CD14-positive monocyte (primary cell): Measurements from ENCODE around the gene NUDT1. TPM values are rescaled to one million over a fixed set of nuclear protein-coding genes. Genes with fewer than 3 reads are reported as not detected.

ENCODE experiments used
- DNase-seq, 3 donors: peaks; one replicate each; pipeline ENCODE4 v3.0.0-alpha.2; 2011 to 2022
- H2AFZ ChIP-seq: 2 replicates; pipeline ENCODE4 v1.6.0; 2012; ENCODE audit warnings: mild to moderate bottlenecking, low read depth, low read length, inconsistent platforms; ENCODE audit not compliant: insufficient read depth, poor library complexity, severe bottlenecking
- H3K27ac ChIP-seq, 2 donors: 1 replicate in 1 of 2; 2 replicates in 1 of 2; pipeline ENCODE4 v1.5.1; 2012 to 2013; ENCODE audit warnings: low read length in 2 of 2, control low read depth in 1 of 2, inconsistent platforms in 1 of 2, low read depth in 1 of 2, mild to moderate bottlenecking in 1 of 2
- H3K27me3 ChIP-seq, 2 donors: one replicate each; pipeline versions ENCODE4 v1.6.0 to v1.6.1; 2011 to 2013; ENCODE audit warnings: low read length in 2 of 2; ENCODE audit not compliant: control insufficient read depth in 2 of 2, insufficient read depth in 2 of 2
- H3K36me3 ChIP-seq, 2 donors: replicated peaks in 1 of 2; 1 replicate in 1 of 2; 2 replicates in 1 of 2; pipeline versions ENCODE4 v1.5.1 to v1.6.1; 2012 to 2013; ENCODE audit warnings: low read length in 2 of 2, control low read depth in 1 of 2, inconsistent platforms in 1 of 2, mild to moderate bottlenecking in 1 of 2; ENCODE audit not compliant: insufficient read depth in 2 of 2, control insufficient read depth in 1 of 2
- H3K4me1 ChIP-seq, 2 donors: 1 replicate in 1 of 2; 2 replicates in 1 of 2; pipeline versions ENCODE4 v1.5.1 to v1.6.1; 2012 to 2013; ENCODE audit warnings: low read length in 2 of 2, control low read depth in 1 of 2, inconsistent platforms in 1 of 2, mild to moderate bottlenecking in 1 of 2, moderate library complexity in 1 of 2; ENCODE audit not compliant: insufficient read depth in 2 of 2, control insufficient read depth in 1 of 2
- H3K4me2 ChIP-seq: replicated peaks from 2 replicates; pipeline ENCODE3; 2012; ENCODE audit warnings: low read length, moderate library complexity, mild to moderate bottlenecking; ENCODE audit not compliant: poor library complexity, severe bottlenecking; ENCODE audit errors: extremely low read depth
- H3K4me3 ChIP-seq, 3 experiments: fragments of 200-600 bp in 1 of 3; sonication (generic) in 1 of 3; replicated peaks in 1 of 3; 1 replicate in 2 of 3; 2 replicates in 1 of 3; pipeline ENCODE4 v1.5.1; 2011 to 2013; ENCODE audit warnings: low read length in 3 of 3, mild to moderate bottlenecking in 3 of 3, control low read depth in 2 of 3, low read depth in 2 of 3, inconsistent platforms in 1 of 3, moderate library complexity in 1 of 3
- H3K79me2 ChIP-seq: 2 replicates; pipeline ENCODE4 v1.6.0; 2012; ENCODE audit warnings: mild to moderate bottlenecking, control low read depth, inconsistent platforms, low read length, moderate library complexity; ENCODE audit not compliant: insufficient read depth
- H3K9ac ChIP-seq: 2 replicates; pipeline ENCODE4 v1.6.0; 2017; ENCODE audit warnings: low read length, mild to moderate bottlenecking; ENCODE audit not compliant: insufficient read depth, poor library complexity, severe bottlenecking
- H3K9me3 ChIP-seq, 2 donors: replicated peaks in 1 of 2; 1 replicate in 1 of 2; 2 replicates in 1 of 2; pipeline versions ENCODE4 v1.5.1 to v1.6.1; 2012 to 2013; ENCODE audit warnings: low read length in 2 of 2, control low read depth in 1 of 2; ENCODE audit not compliant: control insufficient read depth in 1 of 2, insufficient read depth in 1 of 2
- H4K20me1 ChIP-seq: 2 replicates; pipeline ENCODE4 v1.6.0; 2012; ENCODE audit warnings: mild to moderate bottlenecking, low read length, control low read depth, moderate library complexity; ENCODE audit not compliant: insufficient read depth
- H3K27ac Mint-ChIP-seq, 7 donors: one replicate each; pipeline ENCODE4 v1.8.0; 2020; ENCODE audit warnings: mild to moderate bottlenecking in 7 of 7, mixed read lengths in 7 of 7, moderate library complexity in 6 of 7, inconsistent platforms in 2 of 7
- H3K27me3 Mint-ChIP-seq, 3 donors: one replicate each; pipeline ENCODE4 v1.8.0; 2021 to 2022; ENCODE audit warnings: low read depth in 3 of 3, mild to moderate bottlenecking in 3 of 3, mixed read lengths in 3 of 3, moderate library complexity in 3 of 3, inconsistent platforms in 1 of 3
- H3K36me3 Mint-ChIP-seq, 2 donors: one replicate each; pipeline ENCODE4 v1.8.0; 2020; ENCODE audit warnings: mixed read lengths in 2 of 2, inconsistent platforms in 1 of 2, mild to moderate bottlenecking in 1 of 2
- H3K4me1 Mint-ChIP-seq: one replicate; pipeline ENCODE4 v1.8.0; 2020; ENCODE audit warnings: mild to moderate bottlenecking, mixed read lengths
- H3K4me3 Mint-ChIP-seq, 2 donors: one replicate each; pipeline ENCODE4 v1.8.0; 2020; ENCODE audit warnings: mild to moderate bottlenecking in 2 of 2, mixed read lengths in 2 of 2, moderate library complexity in 1 of 2
- H3K9me3 Mint-ChIP-seq, 7 donors: one replicate each; pipeline ENCODE4 v1.8.0; 2020 to 2022; ENCODE audit warnings: mixed read lengths in 7 of 7, mild to moderate bottlenecking in 6 of 7, moderate library complexity in 6 of 7, inconsistent platforms in 2 of 7
- CTCF ChIP-seq: fragments of 200-600 bp; IDR thresholded peaks from one replicate; pipeline ENCODE4 v1.8.0; 2022; ENCODE audit warnings: antibody characterized with exemption, mild to moderate bottlenecking
- whole genome bisulfite sequencing: methylation state at CpG from one replicate; pipeline ENCODE4 v1.1.5; 2013; ENCODE audit warnings: missing lambda C conversion rate; ENCODE audit not compliant: insufficient coverage; 5-methylcytosine and 5-hydroxymethylcytosine counted together
- intact Hi-C, 2 donors: fragments of 100-400 bp; cut with micrococcal nuclease; formaldehyde crosslinking; loops; one replicate each; pipeline versions ENCODE4 v1.15.0 to v1.15.1; 2023
- polyA plus RNA-seq, 3 donors: library from polyadenylated mRNA; depleted of rRNA in 1 of 3; unstranded in 2 of 3; stranded (reverse) in 1 of 3; fragments of 300-500 nt in 2 of 3; fragments of >200 nt in 1 of 3; fragmentation: Illumina TruSeq in 2 of 3; gene quantifications; 1 replicate in 2 of 3; 2 replicates in 1 of 3; pipeline ENCODE4 v1.2.3, GENCODE V29; 2012 to 2021

NUDT1 gene
- polyA plus RNA-seq, 3 donors = 19.6 to 42.6 (median 40.8) TPM

- no peak for DNase-seq
- WGBS = 98% methylated on average over 12 of the region's 13 CpGs
- Histone ChIP-seq H3K79me2 (peaks cover 26% of the 10 kb centered on the region), H3K4me3 (no peak overlapping the region), H3K27me3 (no peaks in the 10 kb centered on the region), H2AFZ (no peak overlapping the region), H3K9me3 (no peaks in the 10 kb centered on the region), H3K27ac (no peak overlapping the region), H3K36me3 (peaks cover 79 to 94% of the 10 kb centered on the region in 2 donors), H3K9ac (no peak overlapping the region), H3K4me1 (peaks cover 0 to 2% of the 10 kb centered on the region in 2 donors), H4K20me1 (peaks cover 16% of the 10 kb centered on the region), H3K4me2 (no peak overlapping the region)
- Mint-ChIP-seq H3K4me1 (peaks cover 13% of the 10 kb centered on the region), H3K27me3 (peaks cover 0 to 2% (median 0%) of the 10 kb centered on the region in 3 donors), H3K27ac (no peak overlapping the region), H3K36me3 (peaks cover 80 to 94% of the 10 kb centered on the region in 2 donors), H3K9me3 (peaks cover 0 to 2% (median 0%) of the 10 kb centered on the region in 7 donors), H3K4me3 (no peak overlapping the region)
- intact Hi-C loops = no loop called here
- no peak for TF ChIP-seq CTCF
These were observed 16.2 kb upstream of the NUDT1 start for GRCh38 chr7:2225830-2226229.

GRCh38 chr7:2227699-2228098 lies 14.3 kb upstream of the NUDT1 start:
- Mint-ChIP-seq H3K4me1 (peaks cover 24% of the 10 kb centered on the region), H3K27ac (no peak overlapping the region), H3K36me3 (peaks cover 65 to 75% of the 10 kb centered on the region in 2 donors), H3K9me3 (peaks cover 0 to 2% (median 0%) of the 10 kb centered on the region in 7 donors), H3K27me3 (no peaks in the 10 kb centered on the region), H3K4me3 (no peak overlapping the region)
- DNase-seq = no peak
- intact Hi-C loops = no loop called here
- Histone ChIP-seq H3K79me2 (peaks cover 45% of the 10 kb centered on the region), H3K36me3 (peaks cover 62 to 75% of the 10 kb centered on the region in 2 donors), H4K20me1 (peaks cover 23% of the 10 kb centered on the region), H3K27ac (peak overlapping the region in 1 of 2 donors; percentile 20), H3K4me3 (no peak overlapping the region), H3K9ac (no peak overlapping the region), H3K4me2 (no peak overlapping the region), H3K27me3 (no peaks in the 10 kb centered on the region), H3K4me1 (peaks cover 7 to 15% of the 10 kb centered on the region in 2 donors), H2AFZ (no peak overlapping the region), H3K9me3 (no peaks in the 10 kb centered on the region)
- TF ChIP-seq CTCF = no peak
- WGBS = 95% methylated on average over 15 of the region's 15 CpGs
